Glomerular endothelial cell (primary cell): Measurements from ENCODE around the gene NANOS3. TPM values are rescaled to one million over a fixed set of nuclear protein-coding genes. Genes with fewer than 3 reads are reported as not detected.

Experiments
- DNase-seq: peaks from one replicate; pipeline ENCODE4 v3.0.0-alpha.2; 2011; ENCODE audit warnings: low read depth, low spot score; ENCODE audit errors: extremely low read depth
- total RNA-seq: library from RNA; depleted of rRNA; stranded (reverse); fragments of >200 nt; gene quantifications from 2 replicates; pipeline ENCODE4 v1.2.3, GENCODE V29; 2015

NANOS3 gene
- total RNA-seq, 1 donor from 2014 or later = 1.6 TPM

GRCh38 chr19:13861714-13862531 lies 15.0 kb upstream of the NANOS3 start:
- DNase-seq = no peak

DNA sequence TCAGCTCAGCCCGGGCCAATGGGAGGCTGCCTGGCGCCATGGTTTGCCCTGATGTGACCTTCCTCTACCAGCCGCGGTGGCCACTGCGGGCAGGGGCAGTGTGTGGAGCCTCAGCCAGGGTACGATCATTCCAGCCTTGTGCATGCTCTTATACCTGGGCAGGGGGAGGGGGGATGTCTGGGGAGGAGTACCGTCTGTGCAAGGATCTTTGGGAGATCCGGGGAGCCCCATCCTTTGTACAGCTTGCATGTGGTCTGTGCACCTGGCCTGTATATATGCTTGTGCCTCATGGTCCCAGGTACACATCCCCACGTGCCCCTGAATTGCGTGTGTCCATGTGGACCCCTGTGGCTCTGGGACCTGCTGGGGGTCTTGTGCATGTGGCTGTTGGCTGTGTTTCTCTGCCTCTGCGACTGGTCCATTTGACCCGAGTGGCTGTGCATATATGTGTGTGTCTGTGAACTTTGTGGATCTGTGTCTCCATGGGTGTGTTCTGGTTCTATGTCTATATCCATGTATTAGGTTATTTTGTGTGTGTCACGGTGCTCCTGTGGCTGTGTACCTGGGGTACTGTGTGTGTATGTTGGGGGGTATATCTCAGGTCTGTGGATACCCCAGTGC lies 12.8 kb upstream of the NANOS3 start:
- no peak for DNase-seq

GRCh38 chr19:13864667-13865570 lies 12.0 kb upstream of the NANOS3 start:
- DNase-seq = no peak

DNA sequence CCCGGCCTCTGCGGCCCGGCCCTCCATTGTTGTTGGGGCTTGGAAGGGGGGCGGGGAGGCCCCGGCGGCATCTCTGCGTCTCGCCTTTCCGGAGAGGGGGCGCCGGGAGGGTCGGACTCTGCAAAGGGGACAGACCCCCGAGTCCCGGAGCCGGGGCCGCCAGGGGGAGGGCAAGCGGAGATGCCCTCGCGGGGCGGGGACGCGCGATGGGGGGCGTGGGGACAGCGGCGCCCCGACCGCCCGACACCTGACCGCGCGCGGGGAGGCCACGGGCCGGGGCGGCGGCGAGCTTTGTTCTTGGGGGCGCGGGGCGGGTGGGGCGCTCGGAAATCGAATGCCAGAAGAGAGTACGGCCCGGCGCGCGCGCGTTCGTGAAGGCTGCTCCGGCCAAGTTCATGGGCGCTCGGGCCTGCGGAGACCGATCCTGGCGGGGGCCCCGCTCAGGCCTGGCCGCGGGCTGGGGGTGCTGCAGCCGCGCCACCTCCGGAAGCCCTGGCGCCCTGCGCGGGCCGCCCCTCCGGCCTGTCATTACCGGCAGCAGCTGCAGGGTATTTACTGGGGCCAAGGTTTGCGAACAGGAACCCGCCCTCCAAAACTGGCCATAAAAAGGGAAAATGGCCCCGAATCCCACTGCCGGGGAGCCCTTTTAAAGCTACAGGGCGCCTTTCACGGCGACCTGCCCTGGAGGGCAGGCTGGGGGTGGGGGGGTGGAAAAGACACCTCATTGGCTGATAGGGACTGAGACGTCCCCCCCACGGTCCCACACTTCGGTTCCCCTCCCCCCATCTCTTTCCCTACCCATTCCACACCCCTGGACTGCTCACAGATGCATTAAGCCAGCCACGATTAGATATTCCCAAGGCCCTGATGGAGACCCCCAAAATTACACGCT lies 11.1 kb upstream of the NANOS3 start:
- DNase-seq = no peak

DNA sequence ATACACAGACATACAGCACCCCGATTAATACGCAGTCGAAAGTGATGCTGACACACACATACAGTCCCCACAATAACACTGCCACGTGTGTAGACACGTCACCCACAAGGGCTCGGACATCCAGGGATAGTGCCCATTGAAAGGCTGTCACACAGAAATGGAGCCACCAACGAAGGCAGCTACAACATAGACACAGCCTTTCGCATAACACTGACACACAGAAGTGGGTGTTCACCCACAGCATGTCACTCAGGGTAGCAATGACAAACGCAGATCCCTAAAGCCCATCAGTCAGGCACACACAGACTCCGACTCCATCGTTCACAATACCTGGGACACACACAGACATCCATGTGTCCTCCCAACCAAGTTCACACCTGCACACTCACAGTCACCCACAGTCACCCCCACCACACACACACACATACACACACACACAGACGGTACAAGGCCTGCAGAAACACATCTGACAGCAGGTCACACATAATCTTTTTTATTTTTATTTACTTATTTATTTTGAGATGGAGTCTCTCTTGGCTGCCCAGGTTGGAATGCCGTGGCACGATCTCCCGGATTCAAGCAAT lies 10.4 kb upstream of the NANOS3 start:
- DNase-seq = no peak

- DNase-seq = no peak
Measured at GRCh38 chr19:13868663-13869062, 8.3 kb upstream of the NANOS3 start.

DNA sequence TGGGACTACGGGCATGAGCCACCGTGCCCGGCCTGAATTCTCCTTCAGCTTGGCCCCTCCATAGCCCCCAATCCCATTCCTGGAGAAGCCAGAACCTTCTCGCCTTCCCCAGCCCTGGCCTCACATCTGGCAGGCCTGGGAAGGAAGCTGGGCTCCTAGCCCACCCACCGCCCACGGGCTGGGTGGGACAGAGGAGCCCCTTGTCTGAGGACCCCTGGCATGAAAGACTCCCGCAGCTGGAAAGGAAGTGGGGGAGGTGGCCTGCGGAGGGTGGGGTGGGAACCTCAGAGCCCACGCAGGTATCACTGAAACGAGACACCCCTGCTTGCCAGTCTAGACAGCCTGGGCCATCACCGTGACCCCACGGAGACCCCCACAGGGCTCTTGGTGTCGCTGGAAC lies 7.7 kb upstream of the NANOS3 start:
- no peak for DNase-seq

DNA sequence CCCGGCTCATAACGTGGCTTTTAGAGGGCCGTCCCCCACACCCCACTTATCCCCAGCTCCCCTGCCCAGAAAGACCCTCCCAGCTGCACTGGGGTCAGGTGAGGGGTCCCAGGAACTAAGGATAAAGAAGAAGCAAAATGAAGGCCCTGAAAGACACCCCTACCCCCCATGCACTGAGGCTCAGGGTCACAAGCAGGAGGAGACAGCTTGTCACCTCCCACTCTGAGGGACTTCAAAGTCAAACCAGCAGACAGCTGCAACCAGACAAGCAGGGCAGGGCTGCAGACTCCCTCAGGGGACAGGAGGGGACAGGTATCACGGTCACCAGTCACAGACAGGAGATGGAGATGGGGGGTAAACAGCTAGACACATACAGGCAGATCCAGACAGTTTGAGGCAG lies 6.1 kb upstream of the NANOS3 start:
- no peak for DNase-seq

DNA sequence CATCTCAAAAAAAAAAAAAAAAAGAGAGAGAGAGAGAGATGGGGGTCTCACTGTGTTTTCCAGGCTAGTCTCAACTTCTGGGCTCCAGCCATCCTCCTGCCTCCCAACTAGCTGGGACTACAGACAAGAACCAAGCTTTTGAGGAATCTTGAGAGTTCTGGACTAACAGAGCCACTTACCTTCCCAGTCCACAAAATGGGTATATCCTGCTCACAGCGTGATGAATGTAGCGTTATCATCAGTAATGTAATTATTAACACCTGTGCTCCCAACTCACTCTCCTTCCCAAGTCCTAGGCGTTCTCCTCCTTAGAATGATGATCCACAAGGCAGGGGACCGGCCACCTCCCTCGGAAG lies 4.6 kb upstream of the NANOS3 start:
- no peak for DNase-seq

- no peak for DNase-seq
Measured at GRCh38 chr19:13872695-13873389, 4.1 kb upstream of the NANOS3 start.

DNA sequence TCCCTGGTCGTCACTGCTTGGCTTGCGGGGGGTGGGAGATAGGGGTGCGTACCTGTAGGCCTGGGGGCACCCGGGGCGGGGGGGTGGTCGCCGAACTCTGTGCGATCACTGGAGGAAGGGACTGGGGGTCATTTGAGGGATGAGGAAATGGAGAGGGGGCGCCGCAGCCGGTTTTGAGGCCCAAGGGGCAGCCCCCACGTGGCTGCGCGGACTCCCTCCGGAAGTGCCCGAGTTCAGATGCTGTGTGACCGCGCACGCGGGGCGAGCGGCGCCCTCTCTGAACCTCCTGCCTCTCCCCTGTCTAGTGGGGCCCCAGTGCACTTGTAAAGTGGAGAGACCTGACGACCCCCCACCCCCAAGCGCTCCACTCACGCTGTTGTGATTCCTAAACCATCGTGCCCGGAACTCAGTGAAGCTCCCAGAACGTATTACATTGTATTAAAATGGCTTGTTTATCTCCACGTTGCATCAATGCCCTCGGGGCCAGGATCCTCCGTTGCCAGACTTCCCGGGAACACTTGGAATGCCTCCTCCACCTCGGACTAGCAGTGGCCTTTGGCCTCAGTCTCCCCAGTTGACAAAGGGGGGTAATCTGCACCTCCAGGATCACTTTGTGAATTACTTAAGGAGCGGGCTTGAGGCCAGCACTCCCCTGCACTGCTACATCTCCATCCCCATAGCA lies 3.0 kb upstream of the NANOS3 start:
- DNase-seq = no peak

GRCh38 chr19:13875824-13876223 lies 1.1 kb upstream of the NANOS3 start:
- DNase-seq = no peak

GRCh38 chr19:13877303-13877702 lies 369 bp downstream of the NANOS3 start:
- DNase-seq = no peak

- DNase-seq = peak; percentile 58
Measured at GRCh38 chr19:13880059-13881043, 3.4 kb downstream of the NANOS3 start.

GRCh38 chr19:13881251-13881691 lies 4.3 kb downstream of the NANOS3 start:
- DNase-seq = no peak

GRCh38 chr19:13881692-13882418 lies 4.9 kb downstream of the NANOS3 start:
- no peak for DNase-seq

- DNase-seq = no peak
Measured at GRCh38 chr19:13882419-13882795, 5.5 kb downstream of the NANOS3 start.
